GM12878 (cell line): ENCODE data around the gene HMBS. TPM values are rescaled to one million over a fixed set of nuclear protein-coding genes. Genes with fewer than 3 reads are reported as not detected.

ENCODE experiments used
- ATF3 ChIP-seq: IDR thresholded peaks from 2 replicates; pipeline ENCODE4 v1.6.1; 2011; ENCODE audit warnings: low read depth, mild to moderate bottlenecking, low read length, moderate library complexity, borderline replicate concordance; ENCODE audit errors: extremely low read depth
- ATF7 ChIP-seq: fragments of 450-650 bp; IDR thresholded peaks from 2 replicates; pipeline ENCODE4 v1.6.1; 2016; ENCODE audit warnings: low read depth, mild to moderate bottlenecking
- BCLAF1 ChIP-seq: fragments of 450-650 bp; IDR thresholded peaks from 2 replicates; pipeline ENCODE4 v1.6.1; 2017; ENCODE audit warnings: antibody characterized with exemption, mild to moderate bottlenecking, moderate library complexity
- CBFB ChIP-seq: IDR thresholded peaks from 2 replicates; pipeline ENCODE4 v1.6.1; 2016; ENCODE audit warnings: antibody characterized with exemption, low read depth
- ESRRA ChIP-seq: IDR thresholded peaks from 2 replicates; pipeline ENCODE4 v1.6.1; 2012; ENCODE audit warnings: mild to moderate bottlenecking, low read length, improper control_type of control experiment
- GATAD2B ChIP-seq: fragments of 450-650 bp; conservative IDR thresholded peaks from 2 replicates; pipeline ENCODE4 v1.6.1; 2017; ENCODE audit warnings: low read depth, mild to moderate bottlenecking, moderate library complexity
- IRF3 ChIP-seq: fragments of 450-650 bp; IDR thresholded peaks from 2 replicates; pipeline ENCODE4 v1.6.1; 2014; ENCODE audit warnings: mild to moderate bottlenecking
- KDM1A ChIP-seq: fragments of 200-600 bp; sonication (generic); IDR thresholded peaks from 2 replicates; pipeline ENCODE4 v1.6.1; 2016; ENCODE audit warnings: borderline replicate concordance
- KLF5 ChIP-seq: fragments of 450-650 bp; IDR thresholded peaks from 2 replicates; pipeline ENCODE4 v1.6.1; 2014; ENCODE audit warnings: mild to moderate bottlenecking; ENCODE audit not compliant: partially characterized antibody
- PRDM15 ChIP-seq: fragments of 450-650 bp; formaldehyde crosslinking; IDR thresholded peaks from 2 replicates; pipeline ENCODE4 v1.4.0; 2020; ENCODE audit warnings: mild to moderate bottlenecking, moderate library complexity
- RAD21 ChIP-seq: IDR thresholded peaks from 2 replicates; pipeline ENCODE4 v1.6.1; 2011; ENCODE audit warnings: mild to moderate bottlenecking, low read depth, low read length, moderate library complexity; ENCODE audit not compliant: insufficient read depth
- RCOR1 ChIP-seq: conservative IDR thresholded peaks from 2 replicates; pipeline ENCODE4 v1.6.1; 2012; ENCODE audit warnings: low read depth, low read length, improper control_type of control experiment
- RELA ChIP-seq: fragments of 450-650 bp; IDR thresholded peaks from 2 replicates; pipeline ENCODE4 v1.8.0; 2014; ENCODE audit warnings: borderline replicate concordance; ENCODE audit not compliant: partially characterized antibody
- SP1 ChIP-seq: IDR thresholded peaks from one replicate; pipeline ENCODE4 v1.6.1; 2011; ENCODE audit warnings: low read depth, low read length
- TARDBP ChIP-seq: IDR thresholded peaks from 2 replicates; pipeline ENCODE4 v1.6.1; 2016; ENCODE audit warnings: borderline replicate concordance
- USF1 ChIP-seq: IDR thresholded peaks from 2 replicates; pipeline ENCODE4 v1.6.1; 2011; ENCODE audit warnings: borderline replicate concordance, low read depth, mild to moderate bottlenecking, moderate library complexity, mixed read lengths, low read length; ENCODE audit not compliant: insufficient read depth; ENCODE audit errors: extremely low read length
- WRNIP1 ChIP-seq: IDR thresholded peaks from 2 replicates; pipeline ENCODE4 v1.6.1; 2011; ENCODE audit warnings: low read depth, low read length, improper control_type of control experiment, borderline replicate concordance
- ZNF24 ChIP-seq: fragments of 450-650 bp; IDR thresholded peaks from 2 replicates; pipeline ENCODE4 v1.6.1; 2017; ENCODE audit warnings: antibody characterized with exemption, mild to moderate bottlenecking
- polyA plus RNA-seq, 11 experiments: library from polyadenylated mRNA; depleted of rRNA in 4 of 11; unstranded in 6 of 11; stranded (reverse) in 5 of 11; fragments of >200 nt; fragmentation: Nextera tagmentation in 4 of 11; fragmentation: Illumina TruSeq in 1 of 11; extraction: Ambion mirVana in 4 of 11; extraction: Trizol in 1 of 11; gene quantifications; 1 replicate in 1 of 11; 2 replicates in 10 of 11; pipeline versions ENCODE4 v1.2.1 to v1.2.3, GENCODE V29; 2011 to 2016; ENCODE audit warnings: inconsistent platforms in 2 of 11, missing spikeins in 2 of 11, low read depth in 1 of 11
- total RNA-seq, 4 experiments: library from RNA; depleted of rRNA in 3 of 4; stranded (reverse); fragments of >200 nt in 3 of 4; fragmentation: Illumina TruSeq in 1 of 4; extraction: Trizol in 1 of 4; gene quantifications; 2 replicates each; pipeline versions ENCODE4 v1.2.1 to v1.2.3, GENCODE V29; 2013 to 2021

The HMBS gene
- total and polyA plus RNA-seq, 10 of the 15 experiments (the other 5 are each of a cell fraction or from before 2014, with no cell fraction given) = 17.7 to 96.7 (median 49.7) TPM

GRCh38 chr11:119101759-119102423, 17.2 kb downstream of the HMBS start, which contains the start of gene DPAGT1 (continued):
- no peak for TF ChIP-seq RAD21
- TF ChIP-seq ATF3 = peak; percentile 40; the same call in 1 of the 2 replicates
- 0 out of 2 replicates have a peak, but pooled peaks have one; percentile 44 for TF ChIP-seq RCOR1
- TF ChIP-seq PRDM15 (CRISPR knock-in tag) = no peak
- TF ChIP-seq GATAD2B = peak; percentile 38
- TF ChIP-seq CBFB = peak; percentile 35; the same call in 1 of the 2 replicates
- TF ChIP-seq KDM1A = no peak
- TF ChIP-seq BCLAF1 = no peak
- TF ChIP-seq KLF5 = no peak
- peak; percentile 93; the same call in 1 of the 2 replicates for TF ChIP-seq WRNIP1
- TF ChIP-seq ESRRA = no peak
- TF ChIP-seq RELA = no peak
- peak; percentile 52 for TF ChIP-seq SP1
- peak; percentile 91 for TF ChIP-seq USF1
- TF ChIP-seq TARDBP = peak; percentile 63; the same call in 1 of the 2 replicates
- no peak for TF ChIP-seq IRF3
- peak; percentile 52; the same call in 1 of the 2 replicates for TF ChIP-seq ZNF24
- 0 out of 2 replicates have a peak, but pooled peaks have one; percentile 54 for TF ChIP-seq ATF7
